Panc1 (cell line): ENCODE results near the gene LMNTD1. TPM values are rescaled to one million over a fixed set of nuclear protein-coding genes. Genes with fewer than 3 reads are reported as not detected.

Source experiments
- ATAC-seq: fragments of 200-7000 bp; cut with Tn5 transposase; 2 replicates; pipeline ENCODE4 v1.9.1; 2020; ENCODE audit warnings: mild to moderate bottlenecking, moderate library complexity
- BruUV-seq: library from RNA; stranded (reverse); fragments of 400-500 nt; replicated peaks from 2 replicates; lab custom pipeline; 2021; lab: Mats Ljungman, UMichigan
- CTCF ChIA-PET: fragments of 300-600 bp; sonication (Branson Sonifier 250); formaldehyde crosslinking; loops from one replicate; lab custom pipeline; 2022; ENCODE audit warnings: antibody characterized with exemption; lab: Charles Lee
- POLR2A ChIA-PET: fragments of 300-600 bp; sonication (Branson Sonifier 250); formaldehyde crosslinking; loops from one replicate; lab custom pipeline; 2022; ENCODE audit warnings: antibody characterized with exemption; lab: Charles Lee
- DNase-seq: peaks from one replicate; pipeline ENCODE4 v3.0.0-alpha.2; 2010; ENCODE audit warnings: low read depth, low spot score
- H3K27ac ChIP-seq: 2 replicates; pipeline ENCODE4 v1.5.1; 2011; ENCODE audit warnings: mild to moderate bottlenecking, low read length, inconsistent platforms
- H3K27me3 ChIP-seq: fragments of 200-500 bp; sonication (Bioruptor generic); 2 replicates; pipeline ENCODE4 v1.6.0; 2014; ENCODE audit warnings: low read length, inconsistent platforms; ENCODE audit not compliant: control insufficient read depth, insufficient read depth
- H3K36me3 ChIP-seq: fragments of 200-500 bp; sonication (Bioruptor generic); 2 replicates; pipeline ENCODE4 v1.5.1; 2014; ENCODE audit warnings: inconsistent platforms, mild to moderate bottlenecking, low read length, moderate library complexity; ENCODE audit not compliant: control insufficient read depth, insufficient read depth
- H3K4me1 ChIP-seq: 2 replicates; pipeline ENCODE4 v1.5.1; 2011; ENCODE audit warnings: inconsistent platforms, mild to moderate bottlenecking, low read length, moderate library complexity; ENCODE audit not compliant: control insufficient read depth, insufficient read depth
- H3K4me3 ChIP-seq, 2 experiments: 2 replicates each; pipeline ENCODE4 v1.5.1; 2011 to 2012; ENCODE audit warnings: low read depth in 2 of 2, low read length in 2 of 2, mild to moderate bottlenecking in 2 of 2, inconsistent platforms in 1 of 2, moderate library complexity in 1 of 2
- H3K9me3 ChIP-seq: fragments of 200-500 bp; sonication (Bioruptor generic); 2 replicates; pipeline ENCODE4 v1.5.1; 2014; ENCODE audit warnings: low read depth, mild to moderate bottlenecking, inconsistent platforms, low read length, moderate library complexity; ENCODE audit not compliant: control insufficient read depth, insufficient read depth
- POLR2AphosphoS5 ChIP-seq: IDR thresholded peaks from 2 replicates; pipeline ENCODE4 v1.6.1; 2012; ENCODE audit warnings: mild to moderate bottlenecking, low read depth, low read length, moderate library complexity
- REST ChIP-seq, 2 experiments: IDR thresholded peaks; 2 replicates each; pipeline ENCODE4 v1.6.1; 2011 to 2012; ENCODE audit warnings: low read depth in 2 of 2, control low read depth in 1 of 2, low read length in 1 of 2, mild to moderate bottlenecking in 1 of 2, moderate library complexity in 1 of 2; ENCODE audit not compliant: insufficient read depth in 1 of 2
- SIN3A ChIP-seq: IDR thresholded peaks from 2 replicates; pipeline ENCODE4 v1.6.1; 2012; ENCODE audit warnings: low read depth, mild to moderate bottlenecking, low read length, moderate library complexity, borderline replicate concordance; ENCODE audit not compliant: insufficient read depth
- TCF7L2 ChIP-seq: IDR thresholded peaks from 2 replicates; pipeline ENCODE4 v1.6.1; 2011; ENCODE audit warnings: mild to moderate bottlenecking, low read depth, low read length, inconsistent platforms
- in situ Hi-C: cut with HindIII; loops from 2 replicates; pipeline ENCODE4 v1.10.0; 2016; ENCODE audit warnings: low sequenced_read_pairs, low pct_unique_long_range_greater_than_20kb
- intact Hi-C: fragments of 100-400 bp; cut with micrococcal nuclease; formaldehyde crosslinking; loops from one replicate; pipeline ENCODE4 v1.10.0; 2022; ENCODE audit not compliant: unreplicated experiment
- total RNA-seq: library from RNA; stranded (reverse); gene quantifications from one replicate; pipeline ENCODE4 v1.2.1, GENCODE V29; 2021; ENCODE audit not compliant: unreplicated experiment
- TF ChIP-seq, protein P1 (sequence below): fragments of 450-650 bp; IDR thresholded peaks from 2 replicates; pipeline ENCODE4 v1.5.1; 2017; ENCODE audit warnings: mild to moderate bottlenecking

Gene LMNTD1
- total RNA-seq, 1 experiment from 2014 or later: 0.13 TPM

DNA sequence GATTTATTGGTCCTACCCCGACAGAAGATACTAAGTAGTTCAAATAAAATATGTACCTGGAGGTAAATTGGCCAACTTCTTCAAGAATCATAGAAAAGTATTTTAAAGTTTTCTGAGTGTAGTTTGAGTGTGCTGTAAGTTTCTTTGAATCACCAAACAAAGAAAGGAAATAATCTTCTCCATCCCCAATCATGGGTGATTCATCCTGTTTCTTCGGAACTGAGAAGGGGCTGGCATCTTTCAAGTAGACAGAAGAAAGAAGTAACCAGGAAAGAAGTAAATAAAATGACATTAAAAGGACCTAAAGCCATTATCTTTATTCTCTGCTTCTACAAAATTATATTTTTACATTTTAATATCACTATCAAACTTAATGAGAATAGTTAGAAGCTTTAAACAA, 6.8 kb downstream of the LMNTD1 start:
- ChIA-PET CTCF (no interaction called here), POLR2A (no interaction called here)
- Histone ChIP-seq H3K4me1 (no peaks in the 10 kb centered on the region), H3K9me3 (no peaks in the 10 kb centered on the region), H3K36me3 (no peaks in the 10 kb centered on the region), H3K27me3 (peaks cover 9% of the 10 kb centered on the region; the same call in 1 of the 2 replicates), H3K27ac (no peak overlapping the region), H3K4me3 (no peak overlapping the region)
- BruUV-seq: no TSS peak
- ATAC-seq (no peak), DNase-seq (no peak)
- intact Hi-C loops: no loop called here
- TF ChIP-seq REST (IDR thresholded peaks at IDR 0.05; ENCODE audit: insufficient read depth in 1 of 2, low read depth in 2 of 2, low read length in 1 of 2): no peak
- no peak for TF ChIP-seq SIN3A
- TF ChIP-seq, protein P1, sequence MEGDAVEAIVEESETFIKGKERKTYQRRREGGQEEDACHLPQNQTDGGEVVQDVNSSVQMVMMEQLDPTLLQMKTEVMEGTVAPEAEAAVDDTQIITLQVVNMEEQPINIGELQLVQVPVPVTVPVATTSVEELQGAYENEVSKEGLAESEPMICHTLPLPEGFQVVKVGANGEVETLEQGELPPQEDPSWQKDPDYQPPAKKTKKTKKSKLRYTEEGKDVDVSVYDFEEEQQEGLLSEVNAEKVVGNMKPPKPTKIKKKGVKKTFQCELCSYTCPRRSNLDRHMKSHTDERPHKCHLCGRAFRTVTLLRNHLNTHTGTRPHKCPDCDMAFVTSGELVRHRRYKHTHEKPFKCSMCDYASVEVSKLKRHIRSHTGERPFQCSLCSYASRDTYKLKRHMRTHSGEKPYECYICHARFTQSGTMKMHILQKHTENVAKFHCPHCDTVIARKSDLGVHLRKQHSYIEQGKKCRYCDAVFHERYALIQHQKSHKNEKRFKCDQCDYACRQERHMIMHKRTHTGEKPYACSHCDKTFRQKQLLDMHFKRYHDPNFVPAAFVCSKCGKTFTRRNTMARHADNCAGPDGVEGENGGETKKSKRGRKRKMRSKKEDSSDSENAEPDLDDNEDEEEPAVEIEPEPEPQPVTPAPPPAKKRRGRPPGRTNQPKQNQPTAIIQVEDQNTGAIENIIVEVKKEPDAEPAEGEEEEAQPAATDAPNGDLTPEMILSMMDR: no peak
- no peak for TF ChIP-seq POLR2AphosphoS5
- TF ChIP-seq TCF7L2: no peak
- in situ Hi-C loops: no loop called here

GRCh38 chr12:25533150-25533549, 19.9 kb downstream of the LMNTD1 start:
- peaks cover 3% of the 10 kb centered on the region; the same call in 1 of the 2 replicates for H3K9me3 ChIP-seq
- TF ChIP-seq, protein P1: no peak
- no peak for TF ChIP-seq REST (IDR thresholded peaks at IDR 0.05; ENCODE audit: insufficient read depth in 1 of 2, low read depth in 2 of 2, low read length in 1 of 2)
- TF ChIP-seq POLR2AphosphoS5: no peak
- no peak for TF ChIP-seq TCF7L2
- TF ChIP-seq SIN3A: no peak
- in situ Hi-C loops: no loop called here
- intact Hi-C loops: no loop called here
- no peak for ATAC-seq
- BruUV-seq: no TSS peak
- ChIA-PET CTCF (no interaction called here), POLR2A (no interaction called here)
- no peak overlapping the region for H3K4me3 ChIP-seq
- H3K27me3 ChIP-seq: no peaks in the 10 kb centered on the region
- H3K36me3 ChIP-seq: no peaks in the 10 kb centered on the region
- no peak for DNase-seq
- no peak overlapping the region for H3K27ac ChIP-seq
- no peaks in the 10 kb centered on the region for H3K4me1 ChIP-seq
